Endodermal cell (in vitro differentiated cells): Measurements from ENCODE around the gene PREX1. TPM values are rescaled to one million over a fixed set of nuclear protein-coding genes. Genes with fewer than 3 reads are reported as not detected.
A peak's percentile ranks its signal among the peaks of the same experiment; 100 is the strongest.

Experiments used
- DNase-seq: peaks from one replicate; pipeline ENCODE4 v3.0.0-alpha.2; 2017
- H3K27ac ChIP-seq: 2 replicates; pipeline ENCODE4 v1.5.1; 2013; ENCODE audit warnings: mild to moderate bottlenecking, low read depth, low read length, moderate library complexity
- H3K27me3 ChIP-seq: 2 replicates; pipeline ENCODE4 v1.6.1; 2013; ENCODE audit warnings: mild to moderate bottlenecking, low read length, moderate library complexity; ENCODE audit not compliant: insufficient read depth, control insufficient read depth, poor library complexity, severe bottlenecking
- H3K36me3 ChIP-seq: 2 replicates; pipeline ENCODE4 v1.7.0; 2013; ENCODE audit warnings: mild to moderate bottlenecking, low read length, moderate library complexity; ENCODE audit not compliant: control insufficient read depth, insufficient read depth
- H3K4me1 ChIP-seq: one replicate; pipeline ENCODE4 v1.7.0; 2013; ENCODE audit warnings: low read length; ENCODE audit not compliant: control insufficient read depth, insufficient read depth
- H3K4me3 ChIP-seq: 2 replicates; pipeline ENCODE4 v1.5.1; 2013; ENCODE audit warnings: mild to moderate bottlenecking, low read length, moderate library complexity
- H3K9ac ChIP-seq: 2 replicates; pipeline ENCODE4 v1.6.1; 2013; ENCODE audit warnings: mild to moderate bottlenecking, low read length, moderate library complexity; ENCODE audit not compliant: poor library complexity, severe bottlenecking; ENCODE audit errors: extremely low read depth
- H3K9me3 ChIP-seq: 2 replicates; pipeline ENCODE4 v1.6.1; 2013; ENCODE audit warnings: mild to moderate bottlenecking, low read length, moderate library complexity; ENCODE audit not compliant: control insufficient read depth
- H3K27ac Mint-ChIP-seq: 2 replicates; pipeline ENCODE4 v1.8.0; 2020; ENCODE audit warnings: mixed read lengths
- H3K27me3 Mint-ChIP-seq: 2 replicates; pipeline ENCODE4 v1.8.0; 2021; ENCODE audit warnings: mild to moderate bottlenecking, mixed read lengths; ENCODE audit not compliant: insufficient read depth
- H3K36me3 Mint-ChIP-seq: 2 replicates; pipeline ENCODE4 v1.8.0; 2020; ENCODE audit warnings: low read depth, mixed read lengths
- H3K4me1 Mint-ChIP-seq: 2 replicates; pipeline ENCODE4 v1.8.0; 2020; ENCODE audit warnings: mixed read lengths
- H3K4me3 Mint-ChIP-seq: 2 replicates; pipeline ENCODE4 v1.8.0; 2020; ENCODE audit warnings: mild to moderate bottlenecking, moderate library complexity, mixed read lengths
- H3K9me3 Mint-ChIP-seq: 2 replicates; pipeline ENCODE4 v1.8.0; 2020; ENCODE audit warnings: mild to moderate bottlenecking, mixed read lengths
- CTCF ChIP-seq: fragments of 200-600 bp; sonication (generic); conservative IDR thresholded peaks from 2 replicates; pipeline ENCODE4 v1.5.0; 2021; ENCODE audit warnings: antibody characterized with exemption, mild to moderate bottlenecking
- WGBS, 2 experiments: methylation state at CpG; one replicate each; pipeline versions ENCODE4 v1.1.5 to v1.1.7; 2013; ENCODE audit warnings: missing lambda C conversion rate in 2 of 2, mixed read lengths in 1 of 2; ENCODE audit not compliant: insufficient coverage in 1 of 2, insufficient read length in 1 of 2; 5-methylcytosine and 5-hydroxymethylcytosine counted together
- total RNA-seq, 2 donors: library from RNA; stranded (reverse); fragmentation: NEBNext Ultra II Directional in 1 of 2; extraction: Animal tissue kit (Norgen Biotek cat#: 25700) in 1 of 2; gene quantifications; 2 replicates in 1 of 2; 3 replicates in 1 of 2; pipeline ENCODE4 v1.2.1, GENCODE V29; 2021

PREX1 gene
- total RNA-seq, 2 donors from 2014 or later: 65.3 to 70.5 TPM

GRCh38 chr20:48659858-48660257, 167.9 kb downstream of the PREX1 start:
- Histone ChIP-seq H3K9ac (no peak overlapping the region), H3K27ac (no peak overlapping the region), H3K9me3 (peaks cover 16% of the 10 kb centered on the region), H3K27me3 (no peaks in the 10 kb centered on the region), H3K4me3 (no peak overlapping the region), H3K36me3 (peaks cover 74% of the 10 kb centered on the region), H3K4me1 (no peaks in the 10 kb centered on the region)
- no peak overlapping the region for H3K4me3 Mint-ChIP-seq
- no peaks in the 10 kb centered on the region for H3K27me3 Mint-ChIP-seq
- WGBS, 2 experiments: 94 to 97% methylated on average over 6 to 8 of the region's 8 CpGs
- DNase-seq: no peak
- H3K9me3 Mint-ChIP-seq: peaks cover 17% of the 10 kb centered on the region
- peaks cover 88% of the 10 kb centered on the region for H3K36me3 Mint-ChIP-seq
- TF ChIP-seq CTCF: no peak
- H3K27ac Mint-ChIP-seq: no peak overlapping the region
- no peaks in the 10 kb centered on the region for H3K4me1 Mint-ChIP-seq

- peak overlapping the region; percentile 32 for H3K27ac Mint-ChIP-seq
- 83 to 87% methylated on average over 8 of the region's 8 CpGs for WGBS, 2 experiments
- H3K9ac ChIP-seq: no peak overlapping the region
- peaks cover 78% of the 10 kb centered on the region for H3K36me3 ChIP-seq
- TF ChIP-seq CTCF: no peak
- no peaks in the 10 kb centered on the region for H3K4me1 ChIP-seq
- H3K4me3 ChIP-seq: no peak overlapping the region
- H3K36me3 Mint-ChIP-seq: peaks cover 86% of the 10 kb centered on the region
- no peaks in the 10 kb centered on the region for H3K27me3 Mint-ChIP-seq
- H3K4me3 Mint-ChIP-seq: no peak overlapping the region
- peaks cover 10% of the 10 kb centered on the region for H3K9me3 ChIP-seq
- H3K9me3 Mint-ChIP-seq: peaks cover 8% of the 10 kb centered on the region
- DNase-seq: no peak
- H3K27me3 ChIP-seq: no peaks in the 10 kb centered on the region
- no peaks in the 10 kb centered on the region for H3K4me1 Mint-ChIP-seq
- no peak overlapping the region for H3K27ac ChIP-seq
Observed at GRCh38 chr20:48658505-48658904, 169.3 kb downstream of the PREX1 start.

- peaks cover 10% of the 10 kb centered on the region for H3K9me3 ChIP-seq
- no peak overlapping the region for H3K27ac ChIP-seq
- H3K4me1 Mint-ChIP-seq: no peaks in the 10 kb centered on the region
- peak overlapping the region; percentile 32 for H3K27ac Mint-ChIP-seq
- no peak overlapping the region for H3K4me3 Mint-ChIP-seq
- no peaks in the 10 kb centered on the region for H3K27me3 Mint-ChIP-seq
- H3K36me3 Mint-ChIP-seq: peaks cover 83% of the 10 kb centered on the region
- WGBS, 2 experiments: 92 to 96% methylated on average over 9 of the region's 9 CpGs
- H3K4me1 ChIP-seq: no peaks in the 10 kb centered on the region
- DNase-seq: no peak
- H3K9me3 Mint-ChIP-seq: peaks cover 8% of the 10 kb centered on the region
- TF ChIP-seq CTCF: no peak
- no peak overlapping the region for H3K4me3 ChIP-seq
- H3K27me3 ChIP-seq: no peaks in the 10 kb centered on the region
- peaks cover 79% of the 10 kb centered on the region for H3K36me3 ChIP-seq
- no peak overlapping the region for H3K9ac ChIP-seq
Observed at GRCh38 chr20:48658198-48658476, 169.7 kb downstream of the PREX1 start.
